ENCODE data around the gene PSMB11.
"Not testable (repeated sequence)": the region's sequence is repeated elsewhere in the genome, so short reads cannot be mapped to it uniquely, and the experiment has no call there.

The PSMB11 gene

GRCh38 chr14:23042162-23042965, at the start of gene PSMB11:
PSMB11 (plus strand) TSS chr14:23042212; CDS start chr14:23042226, 14 bp downstream.
- DNase-seq (ENCODE audit: low read depth in 2 of 2) = no peak

- DNase-seq (ENCODE audit: low read depth in 2 of 2) = no peak
These were observed 48.5 kb upstream of the PSMB11 start for GRCh38 chr14:22993517-22993916.

GRCh38 chr14:22994762-22995275, 47.2 kb upstream of the PSMB11 start:
- no peak for DNase-seq (ENCODE audit: low read depth in 2 of 2)

GRCh38 chr14:22995889-22996625, 46.0 kb upstream of the PSMB11 start:
- DNase-seq (ENCODE audit: low read depth in 2 of 2) = no peak

- no peak for DNase-seq (ENCODE audit: low read depth in 2 of 2)
These were observed 45.0 kb upstream of the PSMB11 start for GRCh38 chr14:22996768-22997654.

- no peak for DNase-seq (ENCODE audit: low read depth in 2 of 2)
These were observed 44.2 kb upstream of the PSMB11 start for GRCh38 chr14:22997676-22998323.

- no peak for DNase-seq (ENCODE audit: low read depth in 2 of 2)
These were observed 43.5 kb upstream of the PSMB11 start for GRCh38 chr14:22998329-22999012.

- DNase-seq (ENCODE audit: low read depth in 2 of 2) = no peak
These were observed 41.2 kb upstream of the PSMB11 start for GRCh38 chr14:23000860-23001259.

- no peak for DNase-seq (ENCODE audit: low read depth in 2 of 2)
These were observed 39.4 kb upstream of the PSMB11 start for GRCh38 chr14:23002592-23002991.

- not testable (repeated sequence) for DNase-seq (ENCODE audit: low read depth in 2 of 2)
These were observed 37.7 kb upstream of the PSMB11 start for GRCh38 chr14:23004274-23004673.

GRCh38 chr14:23005451-23006187, 36.4 kb upstream of the PSMB11 start:
- DNase-seq (ENCODE audit: low read depth in 2 of 2) = no peak

- DNase-seq (ENCODE audit: low read depth in 2 of 2) = no peak
These were observed 35.9 kb upstream of the PSMB11 start for GRCh38 chr14:23006188-23006534.

- peak; percentile 87 to 94 for DNase-seq (ENCODE audit: low read depth in 2 of 2)
These were observed 35.2 kb upstream of the PSMB11 start for GRCh38 chr14:23006544-23007419.

GRCh38 chr14:23008831-23009230, 33.2 kb upstream of the PSMB11 start:
- no peak for DNase-seq (ENCODE audit: low read depth in 2 of 2)

GRCh38 chr14:23009483-23009938, 32.5 kb upstream of the PSMB11 start:
- no peak for DNase-seq (ENCODE audit: low read depth in 2 of 2)

- peak; percentile 57 to 74 for DNase-seq (ENCODE audit: low read depth in 2 of 2)
These were observed 31.9 kb upstream of the PSMB11 start, which contains the start of gene C14orf93 for GRCh38 chr14:23009939-23010726. C14orf93 (minus strand) TSS chr14:23010143; CDS start chr14:22999023, 11,120 bp downstream.

- DNase-seq (ENCODE audit: low read depth in 2 of 2) = no peak
These were observed 28.8 kb upstream of the PSMB11 start for GRCh38 chr14:23013054-23013748.

GRCh38 chr14:23013749-23014054, 28.3 kb upstream of the PSMB11 start:
- not testable (repeated sequence) for DNase-seq (ENCODE audit: low read depth in 2 of 2)
